NCI-H2171 (cell line): ENCODE measurements around the gene ZFX.

Source experiments
- DNase-seq: peaks from one replicate; lab custom pipeline; 2025; lab: John Stamatoyannopoulos, UW

ZFX gene

DNA sequence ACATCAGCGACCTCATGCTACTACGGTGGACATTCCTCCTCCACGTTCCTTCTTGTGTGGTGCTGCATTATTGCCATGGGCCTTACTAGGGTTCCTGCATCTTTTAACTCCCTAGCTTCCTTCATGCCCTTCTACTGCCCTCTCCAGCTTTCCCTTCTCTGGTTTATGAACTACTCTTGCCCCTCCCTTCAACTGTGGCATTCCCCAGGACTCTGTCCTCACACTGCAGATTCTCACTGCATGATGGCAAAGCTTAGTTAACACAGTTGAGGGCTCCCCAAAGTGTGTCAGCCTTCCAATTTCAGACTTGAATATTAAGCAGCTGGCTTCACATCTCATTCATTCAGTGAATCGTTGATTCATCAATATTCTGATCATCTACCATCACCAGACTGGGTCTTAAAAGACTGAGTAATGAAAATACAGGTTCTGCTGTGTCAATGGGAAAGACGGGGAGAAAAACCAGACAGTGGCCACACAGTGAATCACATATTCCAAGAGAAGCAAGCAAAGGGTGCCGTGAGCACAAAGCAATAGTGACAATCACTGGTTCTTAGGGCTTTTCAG, 53.0 kb downstream of the ZFX start:
- no peak for DNase-seq

DNA sequence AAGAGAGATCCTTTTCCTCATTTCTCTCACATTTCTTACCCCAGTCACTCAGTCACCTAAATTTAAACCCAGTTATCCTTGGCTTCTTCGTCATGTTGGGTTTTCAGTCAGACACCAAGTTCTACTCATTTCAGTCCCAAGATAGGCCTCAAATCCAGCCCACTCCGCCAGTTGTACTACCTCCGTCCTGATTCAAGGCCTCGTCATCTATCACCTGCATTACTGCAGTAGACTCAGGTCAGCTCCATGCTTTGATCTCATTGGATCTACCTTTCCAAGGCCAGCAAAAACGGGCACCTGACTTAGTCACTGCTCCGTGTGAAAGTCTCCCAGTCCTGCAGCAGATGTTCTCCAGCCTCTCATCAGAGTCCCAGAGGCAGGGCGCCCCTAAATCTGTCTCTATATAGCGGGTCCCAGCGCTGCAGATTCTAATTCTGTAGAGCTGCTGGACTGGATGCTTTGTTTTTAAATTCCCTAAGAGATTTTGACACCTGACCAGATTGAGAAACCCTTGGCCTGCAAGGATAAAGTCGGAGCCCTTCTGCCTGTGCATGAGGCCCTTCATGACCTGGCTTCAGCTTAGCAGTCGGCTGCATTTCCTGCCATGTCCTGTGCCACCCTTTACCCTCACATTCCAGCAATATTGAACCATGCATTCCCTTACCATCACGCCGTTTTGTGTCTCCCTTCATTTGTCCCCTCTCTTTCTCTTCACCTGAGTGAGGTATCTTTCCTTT, 53.7 kb downstream of the ZFX start:
- no peak for DNase-seq

GRCh38 chrX:24204331-24204730, 54.8 kb downstream of the ZFX start:
- DNase-seq = no peak

- DNase-seq = no peak
Measured at GRCh38 chrX:24204958-24205357, 55.4 kb downstream of the ZFX start.

DNA sequence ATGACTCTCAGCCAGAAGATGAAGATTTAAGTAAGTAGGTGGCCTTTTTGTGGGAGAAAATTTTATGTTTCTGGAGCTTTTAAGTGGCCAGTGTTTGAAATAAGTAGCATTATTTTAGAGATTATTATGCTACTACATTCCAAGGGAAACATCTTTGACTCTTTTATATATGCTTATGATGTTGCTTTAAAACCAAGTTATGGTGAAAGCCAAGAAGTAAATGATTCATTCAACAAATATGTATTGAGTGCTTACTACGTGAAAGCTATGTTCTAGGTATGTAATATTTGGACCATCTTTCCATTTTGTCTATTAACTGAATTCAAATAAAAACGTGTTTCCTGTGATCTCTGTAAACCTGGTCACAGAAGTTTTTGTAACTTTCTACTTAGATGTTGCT, 58.3 kb downstream of the ZFX start:
- DNase-seq = no peak

- no peak for DNase-seq
Measured at GRCh38 chrX:24208496-24209240, 59.1 kb downstream of the ZFX start.

DNA sequence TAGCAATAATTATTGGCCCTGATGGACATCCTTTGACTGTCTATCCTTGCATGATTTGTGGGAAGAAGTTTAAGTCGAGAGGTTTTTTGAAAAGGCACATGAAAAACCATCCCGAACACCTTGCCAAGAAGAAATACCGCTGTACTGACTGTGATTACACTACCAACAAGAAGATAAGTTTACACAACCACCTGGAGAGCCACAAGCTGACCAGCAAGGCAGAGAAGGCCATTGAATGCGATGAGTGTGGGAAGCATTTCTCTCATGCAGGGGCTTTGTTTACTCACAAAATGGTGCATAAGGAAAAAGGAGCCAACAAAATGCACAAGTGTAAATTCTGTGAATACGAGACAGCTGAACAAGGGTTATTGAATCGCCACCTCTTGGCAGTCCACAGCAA, 60.7 kb downstream of the ZFX start:
- DNase-seq = no peak

GRCh38 chrX:24214568-24214967, 65.0 kb downstream of the ZFX start:
- DNase-seq = no peak

DNA sequence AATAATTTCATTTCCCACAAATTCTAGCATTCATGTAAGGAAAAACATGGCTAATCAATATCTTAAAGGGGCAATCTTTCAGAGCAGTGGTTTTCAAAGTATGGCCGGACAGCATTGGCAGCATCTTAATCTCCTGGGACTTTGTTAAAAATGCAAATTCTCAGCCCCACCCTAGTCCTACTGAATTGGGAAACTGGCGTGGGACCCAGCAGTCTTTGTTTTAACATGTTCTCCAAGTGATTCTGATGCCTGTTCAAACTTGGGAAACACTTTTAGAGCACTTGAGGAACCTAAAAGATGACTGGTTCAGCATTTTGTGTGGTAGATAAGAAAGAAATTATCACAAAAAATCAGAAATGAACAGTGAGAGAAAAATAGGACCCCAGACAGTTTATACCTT, 65.7 kb downstream of the ZFX start:
- DNase-seq = no peak

DNA sequence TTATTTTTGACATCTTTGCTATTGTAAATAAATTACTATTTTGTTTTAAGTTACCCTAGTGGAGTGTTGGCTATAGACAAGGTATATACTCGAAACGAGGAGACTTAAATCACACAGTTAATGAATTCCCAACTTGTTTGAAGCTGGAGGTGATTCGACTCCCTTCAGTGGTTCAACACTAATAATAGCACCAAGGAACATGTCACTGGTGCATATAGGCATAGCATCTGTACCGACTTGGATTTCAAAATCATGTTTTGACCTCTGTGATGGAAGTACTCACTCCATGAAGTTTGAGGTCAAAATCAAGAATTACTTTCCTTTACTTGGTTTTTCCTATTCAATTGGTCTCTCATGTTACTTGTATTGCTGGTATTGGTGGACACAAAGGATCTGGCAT, 66.5 kb downstream of the ZFX start:
- DNase-seq = no peak

DNA sequence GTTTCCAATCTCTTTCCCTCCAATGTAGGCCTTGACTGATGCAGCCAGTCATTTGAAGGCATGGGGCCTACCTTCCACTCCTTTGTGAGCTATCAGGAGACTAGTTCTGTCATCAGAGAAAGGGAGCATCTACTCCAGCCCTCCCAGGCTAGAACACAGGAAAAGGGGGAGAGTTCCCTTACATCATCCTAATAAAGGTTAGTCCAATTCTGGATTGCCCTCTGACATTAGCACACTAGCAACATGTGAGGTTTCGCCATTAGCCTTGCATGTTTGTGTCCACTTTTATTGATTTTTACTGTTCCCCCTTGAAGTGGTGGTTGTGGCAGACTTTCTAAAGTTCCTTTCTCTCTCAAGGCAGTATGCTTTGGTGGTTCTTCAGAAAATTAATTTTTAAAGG, 67.3 kb downstream of the ZFX start:
- no peak for DNase-seq

DNA sequence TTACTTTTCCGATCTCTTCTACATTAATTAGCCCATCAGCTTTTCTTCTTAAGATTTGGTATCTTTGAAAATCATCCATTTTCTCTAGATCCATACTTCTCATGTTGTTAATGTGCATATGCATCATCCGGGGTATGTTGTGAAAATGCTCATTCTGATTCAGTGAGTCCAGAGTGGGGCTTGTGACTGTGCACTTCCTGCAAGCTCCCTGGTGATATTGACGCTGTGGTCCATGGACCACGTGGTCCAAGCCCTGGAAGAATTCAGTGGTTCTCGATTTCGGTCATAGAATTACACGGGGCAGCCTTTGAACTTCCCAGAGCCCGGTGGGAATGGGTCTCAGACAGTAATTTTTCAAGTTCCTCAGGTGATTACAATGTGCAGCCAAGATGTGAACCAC, 69.8 kb downstream of the ZFX start:
- no peak for DNase-seq

GRCh38 chrX:24221872-24222271, 72.3 kb downstream of the ZFX start:
- DNase-seq = no peak

DNA sequence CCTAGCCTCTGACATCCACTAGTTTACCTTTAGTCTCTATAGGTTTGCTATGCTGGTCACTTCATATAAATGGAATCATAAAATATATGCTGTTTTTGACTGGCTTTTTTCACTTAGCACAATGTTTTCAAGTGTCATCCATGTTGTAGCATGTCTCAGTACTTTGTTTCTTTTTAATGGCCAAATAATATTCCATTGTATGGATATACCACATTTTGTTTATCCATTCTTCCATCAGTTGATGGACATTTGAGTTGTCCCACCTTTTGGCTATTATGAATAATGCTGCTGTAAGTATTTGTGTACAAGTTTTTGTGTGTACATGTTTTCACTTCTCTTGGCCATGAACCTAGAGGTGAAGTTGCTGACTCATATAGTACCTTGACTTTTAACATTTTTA, 75.7 kb downstream of the ZFX start:
- DNase-seq = no peak

DNA sequence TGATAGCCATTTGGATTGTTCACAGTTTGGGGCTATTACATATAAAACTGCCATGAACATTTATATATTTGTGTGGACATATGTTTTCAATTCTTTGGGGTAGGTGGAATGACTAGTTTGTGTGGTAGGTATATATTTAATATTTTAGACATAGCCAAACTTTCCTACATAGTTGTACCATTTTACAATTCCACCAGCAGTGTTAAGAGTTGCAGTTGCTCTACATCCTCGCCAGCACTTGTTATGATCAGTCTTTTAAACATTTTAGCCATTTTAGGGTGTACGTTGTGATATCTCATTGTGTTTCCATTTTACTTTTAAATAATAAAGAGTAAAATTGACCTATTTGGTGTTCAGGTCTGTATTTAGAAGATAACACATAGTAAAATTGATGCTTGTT, 76.6 kb downstream of the ZFX start:
- DNase-seq = no peak

DNA sequence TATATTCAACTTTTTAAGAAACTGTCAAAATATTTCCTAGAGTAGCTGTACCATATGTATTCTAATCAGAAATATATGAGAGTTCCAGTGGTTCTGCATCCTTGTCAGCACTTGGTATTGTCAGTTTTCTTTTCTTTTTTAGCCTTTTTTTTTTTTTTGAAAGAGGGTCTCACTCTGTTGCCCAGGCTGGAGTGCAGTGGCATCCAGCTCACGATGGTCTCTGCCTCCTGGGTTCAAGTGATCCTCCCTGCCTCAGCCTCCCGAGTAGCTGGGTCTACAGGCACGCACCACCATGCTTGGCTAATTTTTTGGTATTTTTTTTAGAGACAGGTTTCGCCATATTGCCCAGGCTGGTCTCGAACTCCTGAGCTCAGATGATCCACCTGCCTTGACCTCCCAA, 79.1 kb downstream of the ZFX start:
- no peak for DNase-seq

DNA sequence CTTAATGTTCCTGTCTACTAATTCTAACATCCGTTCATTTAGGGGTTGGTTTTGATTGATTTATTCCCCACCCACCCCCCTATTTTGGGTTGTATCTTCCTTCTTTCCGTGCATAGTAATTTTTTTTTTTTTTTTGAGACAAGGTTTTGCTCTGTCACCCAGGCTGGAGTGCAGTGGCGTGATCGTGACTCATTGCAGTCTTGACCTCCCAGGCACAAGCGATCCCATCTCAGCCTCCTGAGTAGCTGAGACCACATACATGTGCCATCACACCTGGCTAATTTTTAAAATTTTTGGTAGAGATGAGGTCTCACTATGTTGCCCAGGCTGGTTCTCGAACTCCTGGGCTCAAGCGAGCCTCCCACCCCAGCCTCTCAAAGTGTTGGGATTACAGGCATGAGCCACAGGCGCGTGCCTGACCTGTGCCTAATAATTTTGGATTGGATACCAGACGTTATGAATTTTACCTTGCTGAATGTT, 79.9 kb downstream of the ZFX start:
- DNase-seq = no peak

GRCh38 chrX:24229976-24230375, 80.4 kb downstream of the ZFX start:
- no peak for DNase-seq

DNA sequence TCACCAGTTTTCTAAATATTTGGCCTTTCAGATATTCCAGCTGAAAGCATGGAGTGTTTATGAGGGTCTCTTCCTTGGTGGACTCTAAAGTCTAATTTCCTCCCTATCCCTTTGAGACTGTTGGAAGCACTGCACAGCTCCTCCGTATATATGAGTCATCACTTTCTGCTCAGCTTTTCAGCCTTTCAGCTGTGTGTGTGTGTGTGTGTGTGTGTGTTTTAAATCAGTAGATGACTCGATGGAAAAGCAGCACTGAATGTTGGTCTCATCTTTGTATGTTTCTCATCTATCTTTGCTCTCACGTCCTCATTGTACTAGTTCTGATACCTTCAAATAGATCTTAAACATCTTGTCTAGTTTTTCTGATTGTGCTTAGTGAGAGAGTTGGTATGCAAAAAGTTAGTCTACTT, 81.6 kb downstream of the ZFX start:
- DNase-seq = no peak

- DNase-seq = no peak
Measured at GRCh38 chrX:24231641-24232179, 82.2 kb downstream of the ZFX start.

- no peak for DNase-seq
Measured at GRCh38 chrX:24232796-24233195, 83.3 kb downstream of the ZFX start.

GRCh38 chrX:24235084-24235710, 85.7 kb downstream of the ZFX start:
- no peak for DNase-seq
